ENCODE results near the gene RANBP17. TPM values are rescaled to one million over a fixed set of nuclear protein-coding genes. Genes with fewer than 3 reads are reported as not detected.
"Not testable (repeated sequence)": the region's sequence is repeated elsewhere in the genome, so short reads cannot be mapped to it uniquely, and the experiment has no call there.

The RANBP17 gene
- total and polyA plus RNA-seq, 4 donors: 18.3 to 95.4 (median 31.6) TPM

DNA sequence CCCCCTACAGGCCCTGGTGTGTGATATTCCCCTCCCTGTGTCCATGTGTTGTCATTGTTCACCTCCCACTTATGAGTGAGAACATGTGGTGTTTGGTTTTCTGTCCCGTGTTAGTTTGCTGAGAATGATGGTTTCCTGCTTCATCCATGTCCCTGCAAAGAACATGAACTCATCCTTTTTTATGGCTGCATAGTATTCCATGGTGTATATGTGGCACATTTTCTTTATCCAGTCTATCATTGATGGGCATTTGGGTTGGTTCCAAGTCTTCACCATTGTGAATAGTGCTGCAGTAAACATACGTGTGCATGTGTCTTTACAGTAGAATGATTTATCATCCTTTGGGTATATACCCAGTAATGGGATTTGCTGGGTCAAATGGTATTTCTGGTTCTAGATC lies 313.1 kb downstream of the RANBP17 start:
- not testable (repeated sequence) for H3K27me3 ChIP-seq (ENCODE audit: control insufficient read depth, insufficient read depth, low read length); H3K9me3 ChIP-seq (ENCODE audit: control insufficient read depth, insufficient read depth, low read length); H3K27ac ChIP-seq (ENCODE audit: low read depth, low read length); DNase-seq (ENCODE audit: low read depth in 4 of 6, low spot score in 6 of 6); H3K4me3 ChIP-seq (ENCODE audit: low read depth, low read length); H3K36me3 ChIP-seq (ENCODE audit: control insufficient read depth, insufficient read depth, low read length); H3K4me1 ChIP-seq (ENCODE audit: control insufficient read depth, insufficient read depth, low read length)
- WGBS (ENCODE audit: insufficient coverage): 100% methylated on average over 1 of the region's 2 CpGs

DNA sequence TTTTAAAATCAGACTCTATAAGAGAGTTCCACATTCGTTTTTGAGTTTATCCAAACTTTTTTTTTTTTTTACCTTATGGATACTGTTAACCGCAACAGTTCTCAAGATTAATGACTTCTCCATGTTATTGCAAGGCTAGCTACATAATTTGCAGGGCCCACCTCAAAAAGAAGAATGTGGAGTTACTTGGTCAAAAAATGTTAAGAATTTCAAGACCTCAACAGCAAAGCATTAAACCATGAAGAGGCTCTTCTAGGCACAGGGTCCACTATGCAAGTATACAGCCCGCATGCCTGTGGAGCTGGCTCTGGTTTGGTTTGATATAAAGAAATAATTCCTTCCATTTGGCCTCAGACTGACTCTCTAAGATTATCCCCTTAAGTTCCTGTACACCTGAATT lies 313.9 kb downstream of the RANBP17 start:
- no peak overlapping the region for H3K27ac ChIP-seq (ENCODE audit: low read depth, low read length)
- H3K4me3 ChIP-seq (ENCODE audit: low read depth, low read length): no peak overlapping the region
- no peaks in the 10 kb centered on the region for H3K4me1 ChIP-seq (ENCODE audit: control insufficient read depth, insufficient read depth, low read length)
- WGBS (ENCODE audit: insufficient coverage): 100% methylated on average over 1 of the region's 3 CpGs
- H3K36me3 ChIP-seq (ENCODE audit: control insufficient read depth, insufficient read depth, low read length): no peaks in the 10 kb centered on the region
- DNase-seq (ENCODE audit: low read depth in 4 of 6, low spot score in 6 of 6): no peak
- H3K27me3 ChIP-seq (ENCODE audit: control insufficient read depth, insufficient read depth, low read length): no peaks in the 10 kb centered on the region
- no peaks in the 10 kb centered on the region for H3K9me3 ChIP-seq (ENCODE audit: control insufficient read depth, insufficient read depth, low read length)

DNA sequence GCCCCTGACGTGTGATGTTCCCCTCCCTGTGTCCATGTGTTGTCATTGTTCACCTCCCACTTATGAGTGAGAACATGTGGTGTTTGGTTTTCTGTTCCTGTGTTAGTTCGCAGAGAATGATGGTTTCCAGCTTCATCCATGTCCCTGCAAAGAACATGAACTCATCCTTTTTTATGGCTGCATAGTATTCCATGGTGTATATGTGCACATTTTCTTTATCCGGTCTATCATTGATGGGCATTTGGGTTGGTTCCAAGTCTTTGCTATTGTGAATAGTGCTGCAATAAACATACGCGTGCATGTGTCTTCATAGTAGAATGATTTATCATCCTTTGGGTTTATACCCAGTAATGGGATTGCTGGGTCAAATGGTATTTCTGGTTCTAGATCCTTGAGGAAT lies 316.4 kb downstream of the RANBP17 start:
- H3K27ac ChIP-seq (ENCODE audit: low read depth, low read length); H3K4me3 ChIP-seq (ENCODE audit: low read depth, low read length); H3K4me1 ChIP-seq (ENCODE audit: control insufficient read depth, insufficient read depth, low read length); H3K36me3 ChIP-seq (ENCODE audit: control insufficient read depth, insufficient read depth, low read length); DNase-seq (ENCODE audit: low read depth in 4 of 6, low spot score in 6 of 6); H3K9me3 ChIP-seq (ENCODE audit: control insufficient read depth, insufficient read depth, low read length); H3K27me3 ChIP-seq (ENCODE audit: control insufficient read depth, insufficient read depth, low read length): not testable (repeated sequence)
- no CpG with 5 or more reads among the region's 5 CpGs for WGBS (ENCODE audit: insufficient coverage)

DNA sequence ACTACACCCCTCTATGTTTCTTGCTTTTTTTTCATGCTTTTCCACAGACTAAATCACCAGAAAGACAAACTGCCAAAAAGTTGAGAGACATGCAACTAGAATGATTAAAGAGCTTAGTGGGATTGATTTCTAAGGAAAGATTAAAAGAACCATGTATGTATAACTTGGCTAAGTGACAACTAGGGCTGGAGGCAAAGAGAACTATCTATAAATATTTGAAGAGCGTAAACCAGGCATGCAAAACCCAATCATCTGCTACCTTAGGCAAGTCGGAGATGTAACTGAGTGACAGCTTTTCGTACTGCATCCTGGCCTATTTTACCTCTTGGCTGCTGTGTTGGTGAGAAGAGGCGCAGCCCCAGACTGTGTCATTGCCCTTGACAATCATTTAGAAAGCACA lies 326.2 kb downstream of the RANBP17 start:
- H3K36me3 ChIP-seq (ENCODE audit: control insufficient read depth, insufficient read depth, low read length): no peaks in the 10 kb centered on the region
- H3K4me3 ChIP-seq (ENCODE audit: low read depth, low read length): no peak overlapping the region
- WGBS (ENCODE audit: insufficient coverage): 92% methylated on average over 4 of the region's 4 CpGs
- H3K27ac ChIP-seq (ENCODE audit: low read depth, low read length): no peak overlapping the region
- no peaks in the 10 kb centered on the region for H3K4me1 ChIP-seq (ENCODE audit: control insufficient read depth, insufficient read depth, low read length)
- DNase-seq (ENCODE audit: low read depth in 4 of 6, low spot score in 6 of 6): no peak
- H3K9me3 ChIP-seq (ENCODE audit: control insufficient read depth, insufficient read depth, low read length): no peaks in the 10 kb centered on the region
- H3K27me3 ChIP-seq (ENCODE audit: control insufficient read depth, insufficient read depth, low read length): no peaks in the 10 kb centered on the region

DNA sequence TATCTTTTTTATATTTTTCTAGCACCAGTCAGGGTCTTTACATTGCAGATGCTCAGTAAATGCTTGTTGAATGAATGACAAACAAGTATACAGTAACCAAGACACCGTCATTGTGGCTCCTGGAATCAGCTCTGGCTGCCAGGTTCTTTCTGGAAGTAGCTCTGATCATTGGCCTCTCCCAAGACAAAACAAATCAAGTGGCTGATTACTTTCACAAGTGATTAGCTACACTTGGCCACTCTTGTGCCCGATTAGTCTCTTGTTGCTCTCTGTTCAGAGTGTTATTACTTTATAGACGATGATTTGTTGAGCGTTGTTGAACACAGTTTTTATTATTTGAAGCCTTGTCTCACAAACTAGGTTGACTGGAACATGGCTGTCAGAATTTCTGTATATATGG lies 327.6 kb downstream of the RANBP17 start:
- Histone ChIP-seq H3K4me1 (ENCODE audit: control insufficient read depth, insufficient read depth, low read length) (no peaks in the 10 kb centered on the region), H3K27ac (ENCODE audit: low read depth, low read length) (no peak overlapping the region), H3K27me3 (ENCODE audit: control insufficient read depth, insufficient read depth, low read length) (no peaks in the 10 kb centered on the region), H3K4me3 (ENCODE audit: low read depth, low read length) (no peak overlapping the region), H3K36me3 (ENCODE audit: control insufficient read depth, insufficient read depth, low read length) (no peaks in the 10 kb centered on the region), H3K9me3 (ENCODE audit: control insufficient read depth, insufficient read depth, low read length) (no peaks in the 10 kb centered on the region)
- peak in 3 of 6 donors; percentile 42 to 78 (median 49) for DNase-seq (ENCODE audit: low read depth in 4 of 6, low spot score in 6 of 6)
- 22% methylated on average over 3 of the region's 4 CpGs for WGBS (ENCODE audit: insufficient coverage)

DNA sequence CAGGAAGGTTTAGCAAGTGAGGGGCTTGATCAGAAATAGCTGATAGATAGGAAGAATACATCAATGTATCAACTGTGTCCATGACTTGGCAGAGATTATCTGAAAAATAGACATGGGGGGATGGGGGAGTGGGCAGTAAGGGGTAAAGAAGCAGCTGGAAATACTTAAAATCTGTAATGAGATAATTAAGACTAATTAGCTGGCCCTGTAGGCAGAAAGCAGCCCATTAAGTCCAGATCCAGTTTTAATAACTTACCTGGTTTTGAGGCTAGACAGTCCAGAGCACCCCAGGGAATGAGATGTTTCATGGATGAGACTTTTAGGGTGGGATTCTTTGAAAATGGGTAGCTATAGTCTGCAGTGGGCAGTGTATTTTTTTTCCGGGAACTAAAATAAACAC lies 330.3 kb downstream of the RANBP17 start:
- H3K9me3 ChIP-seq (ENCODE audit: control insufficient read depth, insufficient read depth, low read length): no peaks in the 10 kb centered on the region
- no CpG with 5 or more reads among the region's 1 CpG for WGBS (ENCODE audit: insufficient coverage)
- no peaks in the 10 kb centered on the region for H3K36me3 ChIP-seq (ENCODE audit: control insufficient read depth, insufficient read depth, low read length)
- H3K4me3 ChIP-seq (ENCODE audit: low read depth, low read length): no peak overlapping the region
- DNase-seq (ENCODE audit: low read depth in 4 of 6, low spot score in 6 of 6): no peak
- H3K27ac ChIP-seq (ENCODE audit: low read depth, low read length): no peak overlapping the region
- no peaks in the 10 kb centered on the region for H3K4me1 ChIP-seq (ENCODE audit: control insufficient read depth, insufficient read depth, low read length)
- H3K27me3 ChIP-seq (ENCODE audit: control insufficient read depth, insufficient read depth, low read length): no peaks in the 10 kb centered on the region

DNA sequence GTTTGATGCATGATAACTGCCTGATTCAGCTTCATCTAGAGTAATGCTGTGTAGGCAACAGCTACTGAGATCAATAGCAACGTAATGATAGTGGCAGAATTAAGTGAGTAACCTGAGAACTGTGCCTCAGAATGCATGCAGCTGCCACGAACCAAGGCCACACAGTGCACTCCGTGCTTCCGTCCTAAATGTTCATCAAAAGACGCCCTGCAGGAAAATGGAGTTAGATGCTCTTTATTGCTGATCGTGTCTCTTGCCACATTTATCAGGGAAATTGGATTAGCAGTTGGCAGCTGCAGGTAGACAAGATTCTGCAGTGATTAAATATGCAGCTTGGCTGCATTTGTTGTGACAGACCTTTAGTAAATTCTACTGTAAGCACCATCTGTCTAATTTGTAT lies 339.5 kb downstream of the RANBP17 start:
- Histone ChIP-seq H3K36me3 (ENCODE audit: control insufficient read depth, insufficient read depth, low read length) (no peaks in the 10 kb centered on the region), H3K27me3 (ENCODE audit: control insufficient read depth, insufficient read depth, low read length) (no peaks in the 10 kb centered on the region), H3K4me3 (ENCODE audit: low read depth, low read length) (no peak overlapping the region), H3K4me1 (ENCODE audit: control insufficient read depth, insufficient read depth, low read length) (peaks cover 3% of the 10 kb centered on the region), H3K9me3 (ENCODE audit: control insufficient read depth, insufficient read depth, low read length) (no peaks in the 10 kb centered on the region), H3K27ac (ENCODE audit: low read depth, low read length) (no peak overlapping the region)
- WGBS (ENCODE audit: insufficient coverage): 31% methylated on average over 5 of the region's 6 CpGs
- peak in 2 of 6 donors; percentile 65 to 88 for DNase-seq (ENCODE audit: low read depth in 4 of 6, low spot score in 6 of 6)

DNA sequence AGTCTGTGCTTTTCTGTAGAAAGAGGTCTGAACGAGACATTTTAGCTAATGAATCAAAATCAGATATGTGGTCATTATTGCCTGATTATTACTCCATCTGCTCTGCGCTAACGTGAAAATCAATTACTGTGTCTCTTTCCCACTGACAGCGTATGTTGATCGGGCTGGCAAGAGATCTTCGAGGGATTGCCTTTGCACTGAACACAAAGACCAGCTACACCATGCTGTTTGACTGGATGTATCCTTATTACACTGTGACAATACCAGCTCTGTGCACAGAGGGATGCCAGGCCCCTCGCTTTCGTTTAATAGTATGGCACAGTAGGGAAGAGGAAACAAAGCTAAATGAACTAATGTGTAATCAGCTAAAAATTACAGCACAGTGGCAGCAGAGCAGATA lies 343.6 kb downstream of the RANBP17 start:
- 15% methylated on average over 5 of the region's 8 CpGs for WGBS (ENCODE audit: insufficient coverage)
- H3K27ac ChIP-seq (ENCODE audit: low read depth, low read length): no peak overlapping the region
- peak in 4 of 6 donors; percentile 38 to 95 (median 62) for DNase-seq (ENCODE audit: low read depth in 4 of 6, low spot score in 6 of 6)

DNA sequence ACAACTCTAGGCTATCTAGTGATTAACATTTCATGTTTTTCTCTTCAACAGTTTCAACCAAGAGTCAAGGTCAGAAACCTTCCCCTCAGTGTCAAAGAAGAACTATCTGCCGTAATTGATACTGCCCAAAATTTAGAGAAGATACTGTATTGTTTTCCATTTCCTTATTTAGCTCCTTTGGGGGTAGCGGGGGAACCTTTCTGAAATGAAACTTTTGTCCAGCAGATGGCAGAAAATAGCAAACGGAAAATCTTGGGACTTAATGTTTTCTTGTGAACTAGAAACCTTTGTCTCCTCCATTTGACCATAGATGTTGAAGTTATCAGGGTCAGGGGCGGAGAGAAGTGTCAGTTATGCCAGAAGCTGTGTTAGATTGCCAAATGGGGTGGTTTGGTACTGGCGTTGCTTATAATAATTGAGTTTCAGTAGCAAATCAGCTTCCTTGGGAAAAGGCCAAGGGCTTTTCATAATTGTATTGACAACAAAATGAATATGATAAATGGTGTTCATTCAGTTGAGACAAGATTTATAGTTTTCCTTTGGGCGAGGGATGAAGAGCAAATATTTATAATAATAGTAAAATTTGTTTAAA lies 345.5 kb downstream of the RANBP17 start:
- WGBS (ENCODE audit: insufficient coverage): 46% methylated on average over 3 of the region's 6 CpGs
- peak in 2 of 6 donors; percentile 57 to 85 for DNase-seq (ENCODE audit: low read depth in 4 of 6, low spot score in 6 of 6)
- no peaks in the 10 kb centered on the region for H3K36me3 ChIP-seq (ENCODE audit: control insufficient read depth, insufficient read depth, low read length)
- no peak overlapping the region for H3K27ac ChIP-seq (ENCODE audit: low read depth, low read length)
- no peak overlapping the region for H3K4me3 ChIP-seq (ENCODE audit: low read depth, low read length)
- H3K4me1 ChIP-seq (ENCODE audit: control insufficient read depth, insufficient read depth, low read length): no peaks in the 10 kb centered on the region
- no peaks in the 10 kb centered on the region for H3K9me3 ChIP-seq (ENCODE audit: control insufficient read depth, insufficient read depth, low read length)
- H3K27me3 ChIP-seq (ENCODE audit: control insufficient read depth, insufficient read depth, low read length): no peaks in the 10 kb centered on the region

More for the DNA sequence above, 343.6 kb downstream of the RANBP17 start:
- no peaks in the 10 kb centered on the region for H3K36me3 ChIP-seq (ENCODE audit: control insufficient read depth, insufficient read depth, low read length)
- no peaks in the 10 kb centered on the region for H3K9me3 ChIP-seq (ENCODE audit: control insufficient read depth, insufficient read depth, low read length)
- H3K4me3 ChIP-seq (ENCODE audit: low read depth, low read length): no peak overlapping the region
- H3K27me3 ChIP-seq (ENCODE audit: control insufficient read depth, insufficient read depth, low read length): no peaks in the 10 kb centered on the region
- peaks cover 3% of the 10 kb centered on the region for H3K4me1 ChIP-seq (ENCODE audit: control insufficient read depth, insufficient read depth, low read length)

DNA sequence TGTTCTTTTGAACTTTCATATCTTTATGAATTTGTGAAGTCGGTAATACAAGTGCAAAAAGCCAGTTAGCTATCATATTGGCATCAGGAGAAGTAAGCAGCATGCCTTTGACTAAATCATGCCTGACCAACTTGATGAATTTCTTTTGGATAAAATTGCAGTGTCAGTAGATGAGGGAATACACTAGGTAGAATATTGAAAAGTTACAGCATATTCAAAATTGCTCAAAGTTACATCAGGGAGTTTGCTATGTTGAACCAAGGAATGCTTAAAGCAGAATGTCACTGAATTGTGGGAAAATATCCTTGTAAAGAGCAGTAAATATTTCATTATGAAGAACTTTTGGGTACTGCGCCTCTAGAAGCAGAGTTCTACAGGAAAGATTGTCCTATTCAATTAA lies 360.1 kb downstream of the RANBP17 start:
- Histone ChIP-seq H3K27ac (ENCODE audit: low read depth, low read length) (no peak overlapping the region), H3K9me3 (ENCODE audit: control insufficient read depth, insufficient read depth, low read length) (no peaks in the 10 kb centered on the region), H3K36me3 (ENCODE audit: control insufficient read depth, insufficient read depth, low read length) (no peaks in the 10 kb centered on the region), H3K27me3 (ENCODE audit: control insufficient read depth, insufficient read depth, low read length) (no peaks in the 10 kb centered on the region), H3K4me3 (ENCODE audit: low read depth, low read length) (no peak overlapping the region), H3K4me1 (ENCODE audit: control insufficient read depth, insufficient read depth, low read length) (no peaks in the 10 kb centered on the region)
- 71% methylated on average over 1 of the region's 2 CpGs for WGBS (ENCODE audit: insufficient coverage)
- DNase-seq (ENCODE audit: low read depth in 4 of 6, low spot score in 6 of 6): no peak
